Activated naive CD4-positive, alpha-beta T cell treated with anti-CD3 and anti-CD28 coated beads for 36 hours (primary cell): ENCODE results near the gene GALK1. TPM values are rescaled to one million over a fixed set of nuclear protein-coding genes. Genes with fewer than 3 reads are reported as not detected.

Experiments used
- CTCF ChIA-PET: fragments of 350-600 bp; sonication (Branson Sonifier 250); formaldehyde crosslinking; loops from one replicate; lab custom pipeline; 2021; ENCODE audit warnings: antibody characterized with exemption; lab: Charles Lee
- DNase-seq: peaks from one replicate; pipeline ENCODE4 v3.0.0-alpha.2; 2020
- H3K27ac Mint-ChIP-seq: one replicate; pipeline ENCODE4 v1.8.0; 2021; ENCODE audit warnings: mild to moderate bottlenecking, mixed read lengths
- H3K27me3 Mint-ChIP-seq: one replicate; pipeline ENCODE4 v1.8.0; 2021; ENCODE audit warnings: low read depth, mixed read lengths
- H3K36me3 Mint-ChIP-seq: one replicate; pipeline ENCODE4 v1.8.0; 2021; ENCODE audit warnings: low read depth, mixed read lengths
- H3K4me1 Mint-ChIP-seq: one replicate; pipeline ENCODE4 v1.8.0; 2021; ENCODE audit warnings: low read depth, mixed read lengths
- H3K4me3 Mint-ChIP-seq: one replicate; pipeline ENCODE4 v1.8.0; 2021; ENCODE audit warnings: mild to moderate bottlenecking, moderate library complexity, mixed read lengths
- H3K9me3 Mint-ChIP-seq: one replicate; pipeline ENCODE4 v1.8.0; 2021; ENCODE audit warnings: mixed read lengths
- intact Hi-C: fragments of 100-400 bp; cut with micrococcal nuclease; formaldehyde crosslinking; loops from one replicate; pipeline ENCODE4 v1.15.1; 2023
- total RNA-seq, 2 experiments: library from RNA; stranded (reverse); gene quantifications; one replicate each; pipeline ENCODE4 v1.2.3, GENCODE V29; 2021

GALK1 gene
- total RNA-seq, 2 experiments from 2014 or later, result 48.7 to 50.2 TPM

DNA sequence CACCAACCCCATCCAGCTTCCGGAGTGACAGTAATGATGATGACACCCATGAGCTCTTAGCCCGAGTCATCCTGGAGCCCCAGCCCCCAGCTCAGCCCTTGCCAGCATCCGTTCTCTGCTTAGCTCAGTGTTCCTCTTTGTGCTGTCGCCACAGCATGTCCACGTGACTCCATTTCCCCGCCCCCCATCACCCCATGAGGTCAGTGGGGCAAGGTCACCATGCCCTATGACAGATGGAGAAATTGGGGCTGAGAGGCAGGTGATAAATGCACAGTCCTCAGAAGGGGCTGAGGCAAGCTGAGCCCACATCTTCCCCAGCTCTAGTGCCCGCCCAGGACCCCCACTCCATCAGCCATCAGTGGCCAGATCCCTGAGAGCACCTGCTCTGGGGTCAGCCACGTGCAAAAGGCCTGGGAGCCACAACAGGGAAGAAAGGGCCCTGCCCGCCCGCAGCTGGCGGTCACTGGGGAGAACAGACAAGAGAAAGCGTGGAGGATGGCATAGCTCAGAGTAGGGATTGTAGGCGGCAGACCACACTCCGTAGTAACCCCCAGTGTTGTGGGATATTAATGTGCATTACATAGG lies 26.7 kb downstream of the GALK1 start:
- intact Hi-C loops, result no loop called here
- no peaks in the 10 kb centered on the region for H3K9me3 Mint-ChIP-seq
- H3K27ac Mint-ChIP-seq, result no peak overlapping the region
- no peaks in the 10 kb centered on the region for H3K27me3 Mint-ChIP-seq
- DNase-seq, result peak; percentile 65
- H3K4me3 Mint-ChIP-seq, result no peak overlapping the region
- CTCF ChIA-PET, result interaction anchor here (0.7 to 2.7 kb wide), 6 partner anchors 11 to 306 kb away, joined by 3 to 25 read pairs (median 5); partner anchors contain the start of gene SMIM5
- H3K4me1 Mint-ChIP-seq, result peaks cover 3% of the 10 kb centered on the region
- no peaks in the 10 kb centered on the region for H3K36me3 Mint-ChIP-seq

DNA sequence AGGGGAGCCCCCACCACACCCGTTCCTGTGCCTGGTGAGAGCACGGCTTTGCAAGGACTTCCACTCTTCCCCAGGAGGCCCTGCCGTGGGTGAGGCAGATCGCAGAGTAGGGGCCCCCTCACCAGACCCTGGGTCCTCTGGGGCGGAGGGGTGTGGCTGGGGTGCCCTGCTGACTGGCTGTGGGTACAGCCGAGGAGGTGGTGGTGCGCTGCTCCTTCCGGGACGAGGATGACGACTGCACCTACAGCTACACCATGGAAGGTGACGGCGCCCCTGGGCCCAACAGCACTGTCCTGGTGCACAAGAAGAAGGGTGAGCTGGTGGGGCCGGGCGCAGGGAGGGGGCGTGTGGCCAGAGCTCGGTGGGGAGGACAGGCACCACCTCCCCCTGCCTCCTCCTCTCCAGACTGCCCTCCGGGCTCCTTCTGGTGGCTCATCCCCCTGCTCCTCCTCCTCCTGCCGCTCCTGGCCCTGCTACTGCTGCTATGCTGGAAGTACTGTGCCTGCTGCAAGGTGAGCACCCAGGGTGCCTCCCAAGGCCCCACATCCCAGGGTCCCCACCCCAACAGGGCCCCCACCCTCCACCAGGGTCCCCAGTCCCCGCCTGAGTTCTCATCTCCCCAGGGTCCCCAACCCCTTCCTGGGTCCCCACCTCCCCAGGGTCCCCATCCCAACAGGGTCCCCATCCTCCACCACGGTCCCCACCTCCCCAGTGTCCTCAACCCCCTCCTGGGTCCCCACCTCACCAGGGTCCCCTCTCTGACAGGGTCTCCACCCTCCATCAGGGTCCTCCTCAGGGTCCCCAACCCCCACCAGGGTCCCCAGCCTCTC lies 27.6 kb downstream of the GALK1 start:
- H3K27me3 Mint-ChIP-seq, result no peaks in the 10 kb centered on the region
- H3K27ac Mint-ChIP-seq, result no peak overlapping the region
- CTCF ChIA-PET, result interaction anchor here (0.8 to 2.7 kb wide), 6 partner anchors 8 to 136 kb away, joined by 3 to 25 read pairs (median 6); partner anchors contain the start of gene SMIM5
- H3K36me3 Mint-ChIP-seq, result no peaks in the 10 kb centered on the region
- no peak for DNase-seq
- intact Hi-C loops, result no loop called here
- H3K4me1 Mint-ChIP-seq, result peaks cover 3% of the 10 kb centered on the region
- no peaks in the 10 kb centered on the region for H3K9me3 Mint-ChIP-seq
- H3K4me3 Mint-ChIP-seq, result no peak overlapping the region

GRCh38 chr17:75736173-75736835 lies 28.7 kb downstream of the GALK1 start:
- Mint-ChIP-seq H3K27ac (no peak overlapping the region), H3K4me1 (peaks cover 3% of the 10 kb centered on the region)
- CTCF ChIA-PET, result interaction anchor here (0.8 to 1.0 kb wide), 2 partner anchors 9 to 12 kb away, joined by 3 to 5 read pairs; no protein-coding TSS in a partner anchor

DNA sequence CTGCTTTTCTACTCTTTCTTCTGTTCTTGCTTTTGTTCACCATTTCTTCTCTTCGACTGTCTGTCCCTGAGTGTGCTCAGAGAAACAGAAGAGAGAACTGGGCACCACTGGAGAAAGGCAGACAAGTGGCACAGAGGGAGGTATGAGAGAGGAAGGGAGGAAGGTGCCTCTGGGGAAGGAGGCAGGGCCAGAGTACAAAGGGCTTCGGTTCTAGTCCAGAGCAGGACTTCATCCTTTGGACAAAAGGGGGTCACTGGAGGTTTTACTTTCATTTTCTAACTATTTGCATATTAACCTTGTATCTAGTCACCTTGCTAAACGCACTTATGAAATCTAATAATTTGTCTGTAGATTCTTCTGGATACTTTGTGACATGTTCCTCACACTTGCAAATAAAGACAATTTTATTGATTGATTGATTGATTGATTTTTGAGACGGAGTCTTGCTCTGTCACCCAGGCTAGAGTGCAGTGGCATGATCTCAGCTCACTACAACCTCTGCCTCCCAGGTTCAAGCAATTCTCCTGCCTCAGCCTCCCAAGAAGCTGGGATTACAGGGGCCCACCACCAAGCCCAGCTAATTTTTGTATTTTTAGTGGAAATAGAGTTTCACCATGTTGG lies 30.2 kb downstream of the GALK1 start:
- Mint-ChIP-seq H3K4me1 (peaks cover 3% of the 10 kb centered on the region), H3K4me3 (no peak overlapping the region), H3K9me3 (no peaks in the 10 kb centered on the region), H3K27me3 (no peaks in the 10 kb centered on the region), H3K27ac (no peak overlapping the region), H3K36me3 (no peaks in the 10 kb centered on the region)
- intact Hi-C loops, result no loop called here
- no peak for DNase-seq
- CTCF ChIA-PET, result interaction anchor here (0.9 kb wide), 1 partner anchor 13 kb away, joined by 4 read pairs; no protein-coding TSS in a partner anchor

More at GRCh38 chr17:75736173-75736835, 28.7 kb downstream of the GALK1 start:
- Mint-ChIP-seq H3K36me3 (no peaks in the 10 kb centered on the region), H3K9me3 (no peaks in the 10 kb centered on the region), H3K27me3 (no peaks in the 10 kb centered on the region), H3K4me3 (no peak overlapping the region)
- intact Hi-C loops, result no loop called here
- DNase-seq, result no peak

DNA sequence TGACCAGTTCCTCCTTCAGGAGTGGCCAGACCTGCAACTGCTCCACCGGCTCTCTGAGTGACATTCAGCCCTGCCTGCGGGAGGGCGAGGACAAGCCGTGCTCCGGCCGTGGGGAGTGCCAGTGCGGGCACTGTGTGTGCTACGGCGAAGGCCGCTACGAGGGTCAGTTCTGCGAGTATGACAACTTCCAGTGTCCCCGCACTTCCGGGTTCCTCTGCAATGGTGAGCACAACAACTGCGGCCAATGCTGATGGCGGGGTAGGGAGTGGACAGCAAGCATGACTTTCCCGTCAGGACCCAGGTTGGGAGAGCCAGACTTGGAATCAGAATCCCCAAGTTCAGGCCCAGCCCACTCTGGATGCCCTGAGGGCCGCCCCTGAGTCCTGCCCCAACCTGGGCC lies 31.5 kb downstream of the GALK1 start:
- Mint-ChIP-seq H3K27me3 (no peaks in the 10 kb centered on the region), H3K4me3 (no peak overlapping the region)

GRCh38 chr17:75731716-75732498 lies 33.1 kb downstream of the GALK1 start:
- Mint-ChIP-seq H3K27ac (no peak overlapping the region), H3K9me3 (no peaks in the 10 kb centered on the region), H3K4me3 (no peak overlapping the region), H3K4me1 (no peaks in the 10 kb centered on the region), H3K27me3 (no peaks in the 10 kb centered on the region), H3K36me3 (no peaks in the 10 kb centered on the region)
- DNase-seq, result no peak
- intact Hi-C loops, result no loop called here
- CTCF ChIA-PET, result interaction anchor here (3.6 kb wide), 1 partner anchor 16 kb away, joined by 12 read pairs; no protein-coding TSS in a partner anchor

More for the DNA sequence above, 31.5 kb downstream of the GALK1 start:
- CTCF ChIA-PET, result interaction anchor here (1.0 to 3.6 kb wide), 2 partner anchors 15 to 132 kb away, joined by 3 to 12 read pairs; no protein-coding TSS in a partner anchor
- no peak for DNase-seq
- Mint-ChIP-seq H3K36me3 (no peaks in the 10 kb centered on the region), H3K9me3 (no peaks in the 10 kb centered on the region), H3K4me1 (peaks cover 3% of the 10 kb centered on the region), H3K27ac (no peak overlapping the region)
- intact Hi-C loops, result no loop called here

DNA sequence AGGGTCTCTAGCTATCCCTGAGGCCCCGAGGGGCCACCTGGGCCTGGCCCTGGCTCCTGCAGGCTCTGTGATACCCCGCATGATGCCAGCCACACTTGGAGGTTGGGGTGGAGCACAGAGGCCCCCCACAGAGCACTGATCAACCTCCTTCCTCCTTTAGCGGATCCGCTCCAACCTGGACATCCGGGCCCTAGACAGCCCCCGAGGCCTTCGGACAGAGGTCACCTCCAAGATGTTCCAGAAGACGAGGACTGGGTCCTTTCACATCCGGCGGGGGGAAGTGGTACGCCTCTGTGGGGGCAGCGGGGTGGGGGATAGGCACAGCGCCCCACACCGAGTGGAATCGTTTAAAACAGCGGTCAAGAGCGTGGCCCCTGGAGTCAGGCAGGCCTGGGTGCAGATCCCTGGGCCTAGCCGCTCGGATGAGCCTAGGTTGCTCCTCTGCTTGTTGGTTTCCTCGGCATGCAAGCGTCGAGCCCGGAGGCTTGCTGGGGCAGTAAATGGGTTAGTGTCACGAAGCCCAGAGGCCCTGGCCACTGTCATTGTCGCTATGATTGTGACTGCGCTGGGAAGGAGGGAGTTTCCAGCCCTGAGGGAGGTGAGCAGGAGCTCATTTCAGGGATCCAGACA lies 33.8 kb downstream of the GALK1 start:
- CTCF ChIA-PET, result interaction anchor here (3.6 kb wide), 1 partner anchor 17 kb away, joined by 12 read pairs; no protein-coding TSS in a partner anchor
- intact Hi-C loops, result no loop called here
- Mint-ChIP-seq H3K36me3 (no peaks in the 10 kb centered on the region), H3K27ac (no peak overlapping the region), H3K4me1 (no peaks in the 10 kb centered on the region), H3K4me3 (no peak overlapping the region), H3K27me3 (no peaks in the 10 kb centered on the region), H3K9me3 (no peaks in the 10 kb centered on the region)
- no peak for DNase-seq

GRCh38 chr17:75730065-75730464 lies 34.9 kb downstream of the GALK1 start:
- no peaks in the 10 kb centered on the region for H3K4me1 Mint-ChIP-seq
- H3K27me3 Mint-ChIP-seq, result no peaks in the 10 kb centered on the region
- H3K9me3 Mint-ChIP-seq, result no peaks in the 10 kb centered on the region
- no peak for DNase-seq
- H3K4me3 Mint-ChIP-seq, result no peak overlapping the region
- H3K36me3 Mint-ChIP-seq, result no peaks in the 10 kb centered on the region
- no peak overlapping the region for H3K27ac Mint-ChIP-seq
- intact Hi-C loops, result no loop called here
- CTCF ChIA-PET, result interaction anchor here (3.6 kb wide), 1 partner anchor 18 kb away, joined by 12 read pairs; no protein-coding TSS in a partner anchor

- Mint-ChIP-seq H3K27me3 (no peaks in the 10 kb centered on the region), H3K9me3 (no peaks in the 10 kb centered on the region), H3K36me3 (no peaks in the 10 kb centered on the region), H3K27ac (no peak overlapping the region), H3K4me1 (no peaks in the 10 kb centered on the region), H3K4me3 (no peak overlapping the region)
- no peak for DNase-seq
- CTCF ChIA-PET, result no interaction called here
- intact Hi-C loops, result no loop called here
These were observed 35.6 kb downstream of the GALK1 start for GRCh38 chr17:75729351-75729750.

DNA sequence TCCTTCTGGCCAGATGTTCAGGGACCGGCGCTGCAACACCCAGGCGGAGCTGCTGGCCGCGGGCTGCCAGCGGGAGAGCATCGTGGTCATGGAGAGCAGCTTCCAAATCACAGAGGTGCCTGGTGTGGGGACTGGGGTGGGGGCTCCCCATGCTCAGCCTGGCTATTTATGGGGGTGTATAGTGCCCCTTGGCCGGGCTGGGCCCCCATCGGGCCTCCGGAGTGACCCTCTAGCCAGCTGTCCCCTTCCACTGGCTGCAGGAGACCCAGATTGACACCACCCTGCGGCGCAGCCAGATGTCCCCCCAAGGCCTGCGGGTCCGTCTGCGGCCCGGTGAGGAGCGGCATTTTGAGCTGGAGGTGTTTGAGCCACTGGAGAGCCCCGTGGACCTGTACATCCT lies 37.6 kb downstream of the GALK1 start:
- H3K9me3 Mint-ChIP-seq, result no peaks in the 10 kb centered on the region
- no peaks in the 10 kb centered on the region for H3K27me3 Mint-ChIP-seq
- no peak overlapping the region for H3K4me3 Mint-ChIP-seq
- H3K4me1 Mint-ChIP-seq, result no peaks in the 10 kb centered on the region
- intact Hi-C loops, result no loop called here
- no peaks in the 10 kb centered on the region for H3K36me3 Mint-ChIP-seq
- DNase-seq, result no peak
- H3K27ac Mint-ChIP-seq, result no peak overlapping the region
- CTCF ChIA-PET, result interaction anchor here (1.2 to 2.1 kb wide), 3 partner anchors 21 to 95 kb away, joined by 6 to 7 read pairs (median 6); no protein-coding TSS in a partner anchor

GRCh38 chr17:75725504-75725903 lies 39.5 kb downstream of the GALK1 start:
- no peaks in the 10 kb centered on the region for H3K9me3 Mint-ChIP-seq
- H3K27ac Mint-ChIP-seq, result no peak overlapping the region
- intact Hi-C loops, result no loop called here
- peaks cover 2% of the 10 kb centered on the region for H3K4me1 Mint-ChIP-seq
- peaks cover 2% of the 10 kb centered on the region for H3K27me3 Mint-ChIP-seq
- DNase-seq, result no peak
- CTCF ChIA-PET, result interaction anchor here (1.9 to 2.1 kb wide), 2 partner anchors 23 to 24 kb away, joined by 6 to 7 read pairs; no protein-coding TSS in a partner anchor
- no peak overlapping the region for H3K4me3 Mint-ChIP-seq
- H3K36me3 Mint-ChIP-seq, result no peaks in the 10 kb centered on the region
